Upper lobe of left lung (tissue), 6 donors: ENCODE data around the gene RBBP5. TPM values are rescaled to one million over a fixed set of nuclear protein-coding genes. Genes with fewer than 3 reads are reported as not detected.

Source experiments
- ATAC-seq, 2 donors: fragments of 200-7000 bp; cut with Tn5 transposase; one replicate each; pipeline ENCODE4 v1.9.1; 2022; ENCODE audit warnings: mild to moderate bottlenecking in 2 of 2, moderate library complexity in 2 of 2; ENCODE audit not compliant: low FRiP score in 2 of 2
- DNase-seq, 2 donors: peaks; one replicate each; pipeline ENCODE4 v3.0.0-alpha.2; 2019 to 2020
- H3K27ac ChIP-seq, 4 donors: fragments of 200-600 bp; sonication (generic); one replicate each; pipeline ENCODE4 v1.5.1; 2016 to 2019
- H3K27me3 ChIP-seq, 4 donors: fragments of 200-600 bp; sonication (generic); one replicate each; pipeline ENCODE4 v1.5.1; 2017 to 2019
- H3K36me3 ChIP-seq, 4 donors: fragments of 200-600 bp; sonication (generic); one replicate each; pipeline ENCODE4 v1.5.1; 2016 to 2019
- H3K4me1 ChIP-seq, 4 donors: fragments of 200-600 bp; sonication (generic); one replicate each; pipeline ENCODE4 v1.5.1; 2018 to 2019
- H3K4me3 ChIP-seq, 4 donors: fragments of 200-600 bp; sonication (generic); one replicate each; pipeline ENCODE4 v1.5.1; 2017 to 2019; ENCODE audit warnings: mild to moderate bottlenecking in 2 of 4, moderate library complexity in 1 of 4
- H3K9me3 ChIP-seq, 4 donors: fragments of 200-600 bp; sonication (generic); one replicate each; pipeline ENCODE4 v1.5.1; 2018 to 2019
- EP300 ChIP-seq, 4 donors: sonication (generic); formaldehyde crosslinking; IDR thresholded peaks; one replicate each; pipeline ENCODE4 v1.5.1; 2017; ENCODE audit warnings: antibody characterized with exemption in 4 of 4, control low read depth in 2 of 4
- POLR2A ChIP-seq, 4 donors: fragments of 450-650 bp; IDR thresholded peaks; one replicate each; pipeline ENCODE4 v1.5.1; 2016 to 2017; ENCODE audit warnings: antibody characterized with exemption in 4 of 4, mild to moderate bottlenecking in 2 of 4
- POLR2AphosphoS5 ChIP-seq, 2 donors: sonication (generic); formaldehyde crosslinking; IDR thresholded peaks; one replicate each; pipeline ENCODE4 v1.5.1; 2017; ENCODE audit warnings: antibody characterized with exemption in 2 of 2
- WGBS, 2 donors: methylation state at CpG; one replicate each; pipeline ENCODE4 v1.1.5; 2017 to 2018; 5-methylcytosine and 5-hydroxymethylcytosine counted together
- total RNA-seq, 6 donors: library from RNA; depleted of rRNA in 4 of 6; stranded (reverse); fragments of >200 nt in 4 of 6; gene quantifications; one replicate each; pipeline versions ENCODE4 v1.1.0 to v1.2.1, GENCODE V29; 2016 to 2021
- TF ChIP-seq, protein P1 (sequence below), 6 experiments: fragments of 450-650 bp in 4 of 6; fragments of 200-600 bp in 2 of 6; sonication (generic) in 2 of 6; IDR thresholded peaks; one replicate each; pipeline ENCODE4 v1.5.1; 2016 to 2019; ENCODE audit warnings: antibody characterized with exemption in 6 of 6
- donor health status: DM: no; HTN: no; CAD: no; lungs with moderate emphysema.
- donor health status: DM: no; HTN: yes; CAD: no; lungs with severe emphysema.

Gene RBBP5
- total RNA-seq, 6 donors from 2014 or later, result 7.3 to 19.3 (median 14.1) TPM

DNA sequence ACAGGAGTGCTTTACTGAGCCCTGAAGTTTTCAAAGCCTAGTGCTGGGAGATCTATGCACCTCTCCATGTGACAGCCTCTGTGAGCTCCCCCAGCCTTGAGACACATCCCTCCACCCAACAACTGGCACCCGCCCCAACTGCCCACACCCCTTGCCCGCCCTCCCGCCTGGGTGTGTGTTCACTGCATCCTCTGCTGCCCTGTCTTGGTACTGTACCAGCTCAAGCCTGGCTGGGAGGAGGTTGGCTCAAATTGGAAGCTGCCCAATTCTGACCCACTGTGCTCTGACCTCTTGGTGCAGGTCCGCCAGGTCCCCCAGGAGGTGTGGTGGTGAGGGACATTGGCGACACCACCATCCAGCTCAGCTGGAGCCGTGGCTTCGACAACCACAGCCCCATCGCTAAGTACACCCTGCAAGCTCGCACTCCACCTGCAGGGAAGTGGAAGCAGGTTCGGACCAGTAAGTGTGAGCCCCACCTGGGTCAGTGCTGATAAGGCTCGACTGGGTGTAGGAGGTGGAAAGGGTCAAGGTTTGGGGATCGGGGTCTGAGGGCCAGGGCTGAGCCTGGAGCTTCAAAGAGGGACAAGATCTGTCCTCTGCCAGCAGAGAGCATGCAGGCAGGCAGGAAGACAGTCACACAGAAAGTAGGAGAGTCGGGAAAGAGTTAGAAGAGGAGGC, 55.5 kb downstream of the RBBP5 start:
- 76 to 82% methylated on average over 11 to 12 of the region's 13 CpGs for WGBS, 2 donors
- no peak overlapping the region for H3K27ac ChIP-seq
- TF ChIP-seq, protein P1, sequence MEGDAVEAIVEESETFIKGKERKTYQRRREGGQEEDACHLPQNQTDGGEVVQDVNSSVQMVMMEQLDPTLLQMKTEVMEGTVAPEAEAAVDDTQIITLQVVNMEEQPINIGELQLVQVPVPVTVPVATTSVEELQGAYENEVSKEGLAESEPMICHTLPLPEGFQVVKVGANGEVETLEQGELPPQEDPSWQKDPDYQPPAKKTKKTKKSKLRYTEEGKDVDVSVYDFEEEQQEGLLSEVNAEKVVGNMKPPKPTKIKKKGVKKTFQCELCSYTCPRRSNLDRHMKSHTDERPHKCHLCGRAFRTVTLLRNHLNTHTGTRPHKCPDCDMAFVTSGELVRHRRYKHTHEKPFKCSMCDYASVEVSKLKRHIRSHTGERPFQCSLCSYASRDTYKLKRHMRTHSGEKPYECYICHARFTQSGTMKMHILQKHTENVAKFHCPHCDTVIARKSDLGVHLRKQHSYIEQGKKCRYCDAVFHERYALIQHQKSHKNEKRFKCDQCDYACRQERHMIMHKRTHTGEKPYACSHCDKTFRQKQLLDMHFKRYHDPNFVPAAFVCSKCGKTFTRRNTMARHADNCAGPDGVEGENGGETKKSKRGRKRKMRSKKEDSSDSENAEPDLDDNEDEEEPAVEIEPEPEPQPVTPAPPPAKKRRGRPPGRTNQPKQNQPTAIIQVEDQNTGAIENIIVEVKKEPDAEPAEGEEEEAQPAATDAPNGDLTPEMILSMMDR (IDR thresholded peaks at IDR 0.05), result no peak
- no peak for TF ChIP-seq POLR2A (IDR thresholded peaks at IDR 0.05)
- no peak for TF ChIP-seq EP300 (IDR thresholded peaks at IDR 0.05)
- TF ChIP-seq POLR2AphosphoS5 (IDR thresholded peaks at IDR 0.05), result no peak
- H3K4me3 ChIP-seq, result no peak overlapping the region
- no peaks in the 10 kb centered on the region for H3K36me3 ChIP-seq
- ATAC-seq, result no peak
- peaks cover 0 to 7% (median 6%) of the 10 kb centered on the region in 4 donors for H3K4me1 ChIP-seq
- no peaks in the 10 kb centered on the region for H3K9me3 ChIP-seq
- no peak for DNase-seq
- no peaks in the 10 kb centered on the region for H3K27me3 ChIP-seq

DNA sequence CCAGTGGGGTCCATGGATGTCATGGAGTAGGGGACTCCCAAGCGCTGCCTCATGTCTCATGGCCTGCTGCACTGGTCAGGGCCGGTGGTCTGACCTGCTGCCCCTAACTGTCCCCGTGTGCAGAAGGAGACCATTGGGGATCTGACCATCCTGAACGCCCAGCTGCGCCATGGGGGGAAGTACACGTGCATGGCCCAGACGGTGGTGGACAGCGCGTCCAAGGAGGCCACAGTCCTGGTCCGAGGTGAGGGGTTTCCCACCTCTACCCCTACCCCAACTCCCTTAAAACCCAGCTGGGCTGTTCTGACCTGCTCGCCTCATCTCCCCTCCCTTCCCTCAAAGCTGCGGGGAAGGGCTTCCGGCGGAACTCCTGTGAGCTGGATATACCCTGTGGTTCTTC, 56.1 kb downstream of the RBBP5 start:
- TF ChIP-seq POLR2A (IDR thresholded peaks at IDR 0.05) (no peak), EP300 (IDR thresholded peaks at IDR 0.05) (no peak), POLR2AphosphoS5 (IDR thresholded peaks at IDR 0.05) (no peak)
- TF ChIP-seq, protein P1 (IDR thresholded peaks at IDR 0.05), result no peak
- Histone ChIP-seq H3K4me1 (peaks cover 0 to 7% (median 6%) of the 10 kb centered on the region in 4 donors), H3K27ac (no peak overlapping the region), H3K9me3 (no peaks in the 10 kb centered on the region), H3K27me3 (no peaks in the 10 kb centered on the region), H3K4me3 (no peak overlapping the region), H3K36me3 (no peaks in the 10 kb centered on the region)
- ATAC-seq, result no peak
- no peak for DNase-seq
- WGBS, 2 donors, result 83 to 91% methylated on average over 10 to 14 of the region's 14 CpGs

DNA sequence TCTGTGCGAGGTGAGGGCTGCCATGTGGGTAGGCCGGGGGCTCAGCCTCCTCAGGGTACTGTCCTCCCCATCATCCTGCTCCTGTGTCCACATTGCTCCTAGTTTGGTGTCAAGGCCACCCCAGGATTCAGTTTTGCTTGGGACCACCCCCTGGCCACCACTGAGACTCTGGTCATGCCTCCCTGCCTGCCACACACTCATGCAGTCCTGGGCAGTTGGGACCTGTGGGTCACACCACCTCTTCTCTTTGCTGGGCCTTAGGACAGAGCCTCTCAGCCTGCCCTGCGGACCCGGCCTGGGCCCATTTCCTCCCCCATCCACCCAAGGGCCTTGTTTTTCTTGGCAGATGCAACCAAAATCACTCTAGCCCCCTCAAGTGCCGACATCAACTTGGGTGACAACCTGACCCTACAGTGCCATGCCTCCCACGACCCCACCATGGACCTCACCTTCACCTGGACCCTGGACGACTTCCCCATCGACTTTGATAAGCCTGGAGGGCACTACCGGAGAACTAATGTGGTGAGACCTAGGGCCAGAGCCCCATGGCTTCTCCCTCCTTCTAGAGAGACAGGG, 56.9 kb downstream of the RBBP5 start:
- H3K9me3 ChIP-seq, result no peaks in the 10 kb centered on the region
- no peaks in the 10 kb centered on the region for H3K27me3 ChIP-seq
- WGBS, 2 donors, result 87 to 93% methylated on average over 6 to 9 of the region's 9 CpGs
- H3K4me3 ChIP-seq, result no peak overlapping the region
- no peak for TF ChIP-seq EP300 (IDR thresholded peaks at IDR 0.05)
- TF ChIP-seq, protein P1 (IDR thresholded peaks at IDR 0.05), result no peak
- TF ChIP-seq POLR2A (IDR thresholded peaks at IDR 0.05), result no peak
- TF ChIP-seq POLR2AphosphoS5 (IDR thresholded peaks at IDR 0.05), result no peak
- no peak for ATAC-seq
- H3K36me3 ChIP-seq, result no peaks in the 10 kb centered on the region
- H3K4me1 ChIP-seq, result peaks cover 0 to 7% (median 6%) of the 10 kb centered on the region in 4 donors
- no peak overlapping the region for H3K27ac ChIP-seq
- DNase-seq, result no peak

DNA sequence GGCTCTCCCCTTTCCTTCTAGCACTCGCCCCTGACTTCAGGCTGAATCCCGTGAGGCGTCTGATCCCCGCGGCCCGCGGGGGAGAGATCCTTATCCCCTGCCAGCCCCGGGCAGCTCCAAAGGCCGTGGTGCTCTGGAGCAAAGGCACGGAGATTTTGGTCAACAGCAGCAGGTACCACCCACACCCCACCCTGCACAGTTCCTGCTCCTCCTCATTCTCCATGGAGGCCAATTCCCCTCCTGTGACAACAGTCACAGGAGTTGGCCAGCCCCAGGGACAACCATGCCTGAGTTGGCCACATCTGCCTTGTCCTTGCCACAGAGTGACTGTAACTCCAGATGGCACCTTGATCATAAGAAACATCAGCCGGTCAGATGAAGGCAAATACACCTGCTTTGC, 57.5 kb downstream of the RBBP5 start:
- 87 to 89% methylated on average over 10 to 11 of the region's 11 CpGs for WGBS, 2 donors
- TF ChIP-seq POLR2AphosphoS5 (IDR thresholded peaks at IDR 0.05) (no peak), POLR2A (IDR thresholded peaks at IDR 0.05) (no peak), EP300 (IDR thresholded peaks at IDR 0.05) (no peak)
- TF ChIP-seq, protein P1 (IDR thresholded peaks at IDR 0.05), result no peak
- H3K4me3 ChIP-seq, result no peak overlapping the region
- ATAC-seq (no peak), DNase-seq (no peak)
- no peaks in the 10 kb centered on the region for H3K9me3 ChIP-seq
- peaks cover 0 to 7% (median 6%) of the 10 kb centered on the region in 4 donors for H3K4me1 ChIP-seq
- H3K36me3 ChIP-seq, result no peaks in the 10 kb centered on the region
- no peaks in the 10 kb centered on the region for H3K27me3 ChIP-seq
- no peak overlapping the region for H3K27ac ChIP-seq
